ENCODE measurements around the gene IL18. TPM values are rescaled to one million over a fixed set of nuclear protein-coding genes. Genes with fewer than 3 reads are reported as not detected.

The IL18 gene
- total and polyA plus RNA-seq, 4 donors: 3.0 to 5.2 (median 3.5) TPM

GRCh38 chr11:112128483-112129121 is 35.3 kb downstream of the IL18 start:
- H3K4me3 ChIP-seq (ENCODE audit: low read depth in 1 of 3, low read length in 3 of 3): no peak overlapping the region
- H3K9me3 ChIP-seq (ENCODE audit: control insufficient read depth in 4 of 4, low read length in 3 of 4): no peaks in the 10 kb centered on the region
- WGBS: 53% methylated on average over 3 of the region's 3 CpGs
- TF ChIP-seq ATF3 (IDR thresholded peaks at IDR 0.05) (no peak), YY1 (IDR thresholded peaks at IDR 0.05) (no peak), JUND (IDR thresholded peaks at IDR 0.05) (no peak), CTCF (IDR thresholded peaks at IDR 0.05; ENCODE audit: low read depth, low read length, missing input control) (no peak), ZBTB33 (IDR thresholded peaks at IDR 0.05) (no peak), FOXA2 (IDR thresholded peaks at IDR 0.05) (no peak), GABPA (IDR thresholded peaks at IDR 0.05 in 1 of 2, conservative IDR thresholded peaks at IDR 0.05 in 1 of 2) (no peak), RXRA (IDR thresholded peaks at IDR 0.05) (no peak), TAF1 (conservative IDR thresholded peaks at IDR 0.05) (no peak), SP1 (IDR thresholded peaks at IDR 0.05) (no peak), RAD21 (IDR thresholded peaks at IDR 0.05) (no peak), NR2F2 (IDR thresholded peaks at IDR 0.05) (no peak), HNF4G (IDR thresholded peaks at IDR 0.05) (no peak), REST (IDR thresholded peaks at IDR 0.05) (no peak), MAX (IDR thresholded peaks at IDR 0.05) (no peak), EGR1 (IDR thresholded peaks at IDR 0.05; ENCODE audit: low read depth in 2 of 2) (no peak), HNF4A (conservative IDR thresholded peaks at IDR 0.05) (no peak), FOXA1 (IDR thresholded peaks at IDR 0.05) (no peak)
- no peak for DNase-seq (ENCODE audit: low spot score)
- no peak overlapping the region for H3K9ac ChIP-seq (ENCODE audit: low read depth in 1 of 2, low read length in 2 of 2)
- H3K27ac ChIP-seq (ENCODE audit: low read depth in 1 of 2, low read length in 2 of 2): no peak overlapping the region
- H3K36me3 ChIP-seq (ENCODE audit: control insufficient read depth in 4 of 4, insufficient read depth in 3 of 4, low read depth in 1 of 4, low read length in 3 of 4): no peaks in the 10 kb centered on the region
- H3K4me1 ChIP-seq (ENCODE audit: control insufficient read depth in 4 of 4, insufficient read depth in 4 of 4, low read length in 3 of 4): peaks cover 0 to 2% (median 0%) of the 10 kb centered on the region in 4 donors
- no peaks in the 10 kb centered on the region for H3K27me3 ChIP-seq (ENCODE audit: control insufficient read depth in 4 of 4, insufficient read depth in 4 of 4, low read length in 3 of 4)

All from liver (tissue), 9 donors.